Kidney epithelial cell (primary cell): ENCODE results near the gene SIN3B. TPM values are rescaled to one million over a fixed set of nuclear protein-coding genes. Genes with fewer than 3 reads are reported as not detected.

Experiments used
- DNase-seq: peaks from one replicate; pipeline ENCODE4 v3.0.0-alpha.2; 2010; ENCODE audit warnings: low read depth
- H3K27me3 ChIP-seq: 2 replicates; pipeline ENCODE4 v1.6.0; 2011; ENCODE audit warnings: low read length; ENCODE audit not compliant: control insufficient read depth, insufficient read depth
- H3K36me3 ChIP-seq: 2 replicates; pipeline ENCODE4 v1.5.1; 2011; ENCODE audit warnings: low read length; ENCODE audit not compliant: control insufficient read depth, insufficient read depth
- H3K4me3 ChIP-seq: 2 replicates; pipeline ENCODE4 v1.5.1; 2011; ENCODE audit warnings: low read depth, mild to moderate bottlenecking, control low read depth, low read length
- total RNA-seq: library from RNA; depleted of rRNA; stranded (reverse); fragments of >200 nt; gene quantifications from 2 replicates; pipeline ENCODE4 v1.2.3, GENCODE V29; 2015
- TF ChIP-seq, protein P1 (sequence below): IDR thresholded peaks from 2 replicates; pipeline ENCODE4 v1.5.1; 2011; ENCODE audit warnings: mild to moderate bottlenecking, moderate library complexity, low read length, control low read depth, inconsistent platforms; ENCODE audit not compliant: insufficient read depth, poor library complexity, severe bottlenecking

SIN3B gene
- total RNA-seq, 1 donor from 2014 or later, result 36.6 TPM

DNA sequence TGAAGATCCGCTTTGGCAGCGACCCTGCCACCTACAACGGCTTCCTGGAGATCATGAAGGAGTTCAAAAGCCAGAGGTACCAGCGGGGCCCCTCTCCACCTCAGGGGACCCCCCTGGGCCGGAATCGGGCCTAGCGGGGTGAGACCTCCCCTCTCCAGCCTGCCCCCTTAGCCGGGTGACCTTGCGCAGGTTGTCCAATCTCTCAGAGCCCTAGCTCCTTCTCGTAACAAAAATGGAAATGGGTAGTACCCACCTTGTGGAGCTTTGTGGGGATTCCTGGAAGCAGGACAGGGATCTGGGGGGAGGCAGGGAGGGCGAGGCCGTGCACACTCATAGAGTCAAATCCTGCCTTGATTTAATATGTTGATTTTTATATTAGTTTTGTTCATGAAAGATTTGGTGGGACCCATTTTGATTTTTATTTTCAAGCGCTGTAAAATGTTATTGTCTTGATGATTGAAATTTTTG lies 658 bp downstream of the SIN3B start:
- TF ChIP-seq, protein P1, sequence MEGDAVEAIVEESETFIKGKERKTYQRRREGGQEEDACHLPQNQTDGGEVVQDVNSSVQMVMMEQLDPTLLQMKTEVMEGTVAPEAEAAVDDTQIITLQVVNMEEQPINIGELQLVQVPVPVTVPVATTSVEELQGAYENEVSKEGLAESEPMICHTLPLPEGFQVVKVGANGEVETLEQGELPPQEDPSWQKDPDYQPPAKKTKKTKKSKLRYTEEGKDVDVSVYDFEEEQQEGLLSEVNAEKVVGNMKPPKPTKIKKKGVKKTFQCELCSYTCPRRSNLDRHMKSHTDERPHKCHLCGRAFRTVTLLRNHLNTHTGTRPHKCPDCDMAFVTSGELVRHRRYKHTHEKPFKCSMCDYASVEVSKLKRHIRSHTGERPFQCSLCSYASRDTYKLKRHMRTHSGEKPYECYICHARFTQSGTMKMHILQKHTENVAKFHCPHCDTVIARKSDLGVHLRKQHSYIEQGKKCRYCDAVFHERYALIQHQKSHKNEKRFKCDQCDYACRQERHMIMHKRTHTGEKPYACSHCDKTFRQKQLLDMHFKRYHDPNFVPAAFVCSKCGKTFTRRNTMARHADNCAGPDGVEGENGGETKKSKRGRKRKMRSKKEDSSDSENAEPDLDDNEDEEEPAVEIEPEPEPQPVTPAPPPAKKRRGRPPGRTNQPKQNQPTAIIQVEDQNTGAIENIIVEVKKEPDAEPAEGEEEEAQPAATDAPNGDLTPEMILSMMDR, result no peak
- H3K27me3 ChIP-seq, result no peaks in the 10 kb centered on the region
- H3K36me3 ChIP-seq, result peaks cover 5% of the 10 kb centered on the region
- peak overlapping the region; percentile 93 for H3K4me3 ChIP-seq
- no peak for DNase-seq

GRCh38 chr19:16830679-16831078 lies 1.5 kb downstream of the SIN3B start:
- DNase-seq, result no peak
- Histone ChIP-seq H3K36me3 (peaks cover 5% of the 10 kb centered on the region), H3K27me3 (no peaks in the 10 kb centered on the region), H3K4me3 (no peak overlapping the region)
- TF ChIP-seq, protein P1, result no peak

- TF ChIP-seq, protein P1, result no peak
- no peak overlapping the region for H3K4me3 ChIP-seq
- H3K36me3 ChIP-seq, result peaks cover 5% of the 10 kb centered on the region
- no peak for DNase-seq
- no peaks in the 10 kb centered on the region for H3K27me3 ChIP-seq
Observed at GRCh38 chr19:16831531-16831930, 2.3 kb downstream of the SIN3B start.

- TF ChIP-seq, protein P1, result no peak
- Histone ChIP-seq H3K27me3 (no peaks in the 10 kb centered on the region), H3K4me3 (no peak overlapping the region), H3K36me3 (peaks cover 7% of the 10 kb centered on the region)
- DNase-seq, result no peak
Observed at GRCh38 chr19:16834747-16835146, 5.5 kb downstream of the SIN3B start.

DNA sequence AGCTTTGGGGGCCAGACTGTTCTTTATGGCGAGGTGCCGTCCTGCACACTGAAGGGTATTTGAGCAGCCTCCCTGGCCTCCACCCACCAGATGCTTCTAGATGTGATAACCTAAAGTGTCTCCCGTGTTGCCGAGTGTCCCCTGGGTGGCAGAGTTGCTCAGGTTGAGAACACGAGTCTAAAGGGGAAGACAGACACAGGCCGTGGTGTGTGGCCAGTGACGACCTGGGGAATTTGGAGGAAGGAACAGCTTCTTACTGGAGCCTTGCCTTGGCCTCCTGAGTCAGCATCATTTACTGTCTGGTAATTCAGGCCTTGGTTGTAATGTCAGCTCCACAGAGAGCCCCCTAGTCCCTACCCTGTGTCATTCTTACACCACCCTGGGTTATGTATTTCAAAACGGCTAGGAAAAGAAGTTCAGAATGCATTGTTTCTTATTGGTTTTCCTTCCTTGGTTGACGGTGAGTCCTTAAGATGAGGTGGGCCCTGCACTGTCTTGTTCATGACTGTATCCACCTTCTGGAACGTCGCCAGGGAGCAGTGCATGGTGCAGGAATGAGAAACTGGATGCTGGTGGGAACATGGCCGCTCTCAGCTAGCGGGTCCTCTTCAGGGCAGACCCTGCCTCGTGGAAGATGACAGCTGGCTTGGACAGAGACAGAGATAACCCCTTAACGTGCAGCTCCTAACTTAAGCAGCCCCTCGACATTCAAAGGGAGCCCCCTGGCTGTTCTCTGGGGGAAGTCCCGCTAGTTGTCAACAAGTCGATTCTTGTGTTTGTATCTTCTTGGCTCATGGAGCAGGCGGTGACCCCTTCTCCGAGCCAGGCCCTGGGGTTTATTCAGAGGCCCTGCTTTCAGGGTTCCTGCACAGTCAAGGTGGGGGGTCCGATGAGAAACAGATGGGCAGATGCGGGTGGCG lies 7.2 kb downstream of the SIN3B start:
- TF ChIP-seq, protein P1, result peak; percentile 6
- Histone ChIP-seq H3K4me3 (no peak overlapping the region), H3K36me3 (peaks cover 7% of the 10 kb centered on the region), H3K27me3 (no peaks in the 10 kb centered on the region)
- DNase-seq, result no peak
